ENCODE results near the gene SUMF1. TPM values are rescaled to one million over a fixed set of nuclear protein-coding genes. Genes with fewer than 3 reads are reported as not detected.

Gene SUMF1
- total and polyA plus RNA-seq, 2 donors (not counting 1 experiment from before 2014, with no cell fraction given), result 10.3 to 21.2 TPM

GRCh38 chr3:4375911-4376310, 91.2 kb downstream of the SUMF1 start:
- no peak overlapping the region for H3K4me3 Mint-ChIP-seq
- no peak overlapping the region for H3K4me2 ChIP-seq (replicated peaks; ENCODE audit: low read depth, low read length, poor library complexity, severe bottlenecking)
- H3K27ac Mint-ChIP-seq, result no peak overlapping the region

GRCh38 chr3:4373669-4374068, 93.4 kb downstream of the SUMF1 start:
- POLR2A ChIA-PET, result no interaction called here
- Histone ChIP-seq H3K9me3 (ENCODE audit: control extremely low read depth in 1 of 3, control insufficient read depth in 2 of 3, insufficient read depth in 1 of 3, low read length in 2 of 3) (peaks cover 2 to 10% (median 7%) of the 10 kb centered on the region in 3 donors), H4K20me1 (ENCODE audit: control insufficient read depth, insufficient read depth, low read length, poor library complexity, severe bottlenecking) (no peaks in the 10 kb centered on the region), H3K9ac (ENCODE audit: low read length) (no peak overlapping the region), H3K79me2 (ENCODE audit: control insufficient read depth, insufficient read depth, low read length) (no peaks in the 10 kb centered on the region), H3K36me3 (replicated peaks in 1 of 2; ENCODE audit: control extremely low read depth in 1 of 2, control insufficient read depth in 1 of 2, extremely low read depth in 1 of 2, insufficient read depth in 2 of 2, low read length in 1 of 2) (peaks cover 10 to 25% of the 10 kb centered on the region in 2 experiments), H3K4me3 (ENCODE audit: control extremely low read depth in 1 of 5, extremely low read depth in 1 of 5, insufficient read depth in 1 of 5, low read depth in 2 of 5, low read length in 4 of 5) (no peak overlapping the region), H3K4me1 (ENCODE audit: control insufficient read depth in 2 of 2, insufficient read depth in 2 of 2, low read length in 2 of 2) (no peaks in the 10 kb centered on the region), H3K27ac (ENCODE audit: low read length in 2 of 2) (no peak overlapping the region), H2AFZ (ENCODE audit: insufficient read depth, low read depth, low read length, poor library complexity, severe bottlenecking) (no peak overlapping the region), H3K27me3 (replicated peaks in 1 of 4; ENCODE audit: control extremely low read depth in 1 of 4, control insufficient read depth in 3 of 4, insufficient read depth in 4 of 4, low read length in 3 of 4) (no peaks in the 10 kb centered on the region), H3K4me2 (replicated peaks; ENCODE audit: low read depth, low read length, poor library complexity, severe bottlenecking) (no peak overlapping the region)
- no peak overlapping the region for H3K27ac Mint-ChIP-seq
- no peak for DNase-seq
- TF ChIP-seq EZH2 (IDR thresholded peaks at IDR 0.05; ENCODE audit: borderline replicate concordance, insufficient read depth, low read depth, low read length, poor library complexity, severe bottlenecking) (no peak), CTCF (IDR thresholded peaks at IDR 0.05) (no peak)
- intact Hi-C loops (cut with micrococcal nuclease), result no loop called here
- H3K9me3 Mint-ChIP-seq (ENCODE audit: insufficient read depth), result peaks cover 3% of the 10 kb centered on the region
- no peaks in the 10 kb centered on the region for H3K27me3 Mint-ChIP-seq
- no peak for ATAC-seq (ENCODE audit: low read depth)
- CTCF ChIA-PET, result interaction anchor here (0.6 to 2.8 kb wide), 3 partner anchors 22 to 347 kb away, joined by 3 to 15 read pairs (median 7); no protein-coding TSS in a partner anchor
- no peak overlapping the region for H3K4me3 Mint-ChIP-seq
- no peaks in the 10 kb centered on the region for H3K4me1 Mint-ChIP-seq

More at GRCh38 chr3:4375911-4376310, 91.2 kb downstream of the SUMF1 start:
- WGBS (ENCODE audit: insufficient coverage), result no CpG with 5 or more reads among the region's 2 CpGs
- Histone ChIP-seq H3K9ac (ENCODE audit: low read length) (no peak overlapping the region), H3K27ac (ENCODE audit: low read length in 2 of 2) (no peak overlapping the region), H2AFZ (ENCODE audit: insufficient read depth, low read depth, low read length, poor library complexity, severe bottlenecking) (no peak overlapping the region), H4K20me1 (ENCODE audit: control insufficient read depth, insufficient read depth, low read length, poor library complexity, severe bottlenecking) (no peaks in the 10 kb centered on the region), H3K4me3 (ENCODE audit: control extremely low read depth in 1 of 5, extremely low read depth in 1 of 5, insufficient read depth in 1 of 5, low read depth in 2 of 5, low read length in 4 of 5) (no peak overlapping the region), H3K27me3 (replicated peaks in 1 of 4; ENCODE audit: control extremely low read depth in 1 of 4, control insufficient read depth in 3 of 4, insufficient read depth in 4 of 4, low read length in 3 of 4) (no peaks in the 10 kb centered on the region), H3K9me3 (ENCODE audit: control extremely low read depth in 1 of 3, control insufficient read depth in 2 of 3, insufficient read depth in 1 of 3, low read length in 2 of 3) (peaks cover 2 to 10% (median 7%) of the 10 kb centered on the region in 3 donors), H3K36me3 (replicated peaks in 1 of 2; ENCODE audit: control extremely low read depth in 1 of 2, control insufficient read depth in 1 of 2, extremely low read depth in 1 of 2, insufficient read depth in 2 of 2, low read length in 1 of 2) (peaks cover 11 to 33% of the 10 kb centered on the region in 2 experiments), H3K79me2 (ENCODE audit: control insufficient read depth, insufficient read depth, low read length) (no peaks in the 10 kb centered on the region), H3K4me1 (ENCODE audit: control insufficient read depth in 2 of 2, insufficient read depth in 2 of 2, low read length in 2 of 2) (no peaks in the 10 kb centered on the region)
- POLR2A ChIA-PET, result no interaction called here
- DNase-seq (no peak), ATAC-seq (ENCODE audit: low read depth) (no peak)
- Mint-ChIP-seq H3K4me1 (no peaks in the 10 kb centered on the region), H3K9me3 (ENCODE audit: insufficient read depth) (peaks cover 5% of the 10 kb centered on the region), H3K27me3 (no peaks in the 10 kb centered on the region)
- intact Hi-C loops (cut with micrococcal nuclease), result no loop called here
- CTCF ChIA-PET, result interaction anchor here (2.8 kb wide), 1 partner anchor 24 kb away, joined by 15 read pairs; no protein-coding TSS in a partner anchor
- TF ChIP-seq EZH2 (IDR thresholded peaks at IDR 0.05; ENCODE audit: borderline replicate concordance, insufficient read depth, low read depth, low read length, poor library complexity, severe bottlenecking) (no peak), CTCF (IDR thresholded peaks at IDR 0.05) (no peak)
